ENCODE data around the gene SLC6A6. TPM values are rescaled to one million over a fixed set of nuclear protein-coding genes. Genes with fewer than 3 reads are reported as not detected.

The SLC6A6 gene
- total RNA-seq, result 10 to 100 TPM; 15.4 to 37.6 (median 20.9) TPM

- peaks cover 0 to 51% (median 26%) of the 10 kb centered on the region in 3 donors for H3K4me1 ChIP-seq
- H3K27me3 ChIP-seq, result no peaks in the 10 kb centered on the region
- no peaks in the 10 kb centered on the region for H3K36me3 ChIP-seq
- no peaks in the 10 kb centered on the region for H3K9me3 ChIP-seq
- TF ChIP-seq, protein P1, sequence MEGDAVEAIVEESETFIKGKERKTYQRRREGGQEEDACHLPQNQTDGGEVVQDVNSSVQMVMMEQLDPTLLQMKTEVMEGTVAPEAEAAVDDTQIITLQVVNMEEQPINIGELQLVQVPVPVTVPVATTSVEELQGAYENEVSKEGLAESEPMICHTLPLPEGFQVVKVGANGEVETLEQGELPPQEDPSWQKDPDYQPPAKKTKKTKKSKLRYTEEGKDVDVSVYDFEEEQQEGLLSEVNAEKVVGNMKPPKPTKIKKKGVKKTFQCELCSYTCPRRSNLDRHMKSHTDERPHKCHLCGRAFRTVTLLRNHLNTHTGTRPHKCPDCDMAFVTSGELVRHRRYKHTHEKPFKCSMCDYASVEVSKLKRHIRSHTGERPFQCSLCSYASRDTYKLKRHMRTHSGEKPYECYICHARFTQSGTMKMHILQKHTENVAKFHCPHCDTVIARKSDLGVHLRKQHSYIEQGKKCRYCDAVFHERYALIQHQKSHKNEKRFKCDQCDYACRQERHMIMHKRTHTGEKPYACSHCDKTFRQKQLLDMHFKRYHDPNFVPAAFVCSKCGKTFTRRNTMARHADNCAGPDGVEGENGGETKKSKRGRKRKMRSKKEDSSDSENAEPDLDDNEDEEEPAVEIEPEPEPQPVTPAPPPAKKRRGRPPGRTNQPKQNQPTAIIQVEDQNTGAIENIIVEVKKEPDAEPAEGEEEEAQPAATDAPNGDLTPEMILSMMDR (IDR thresholded peaks at IDR 0.05), result peak in 3 of 4 experiments; percentile 59 to 69 (median 62)
- TF ChIP-seq EP300 (IDR thresholded peaks at IDR 0.05), result no peak
- peak; percentile 62 for TF ChIP-seq POLR2AphosphoS5 (IDR thresholded peaks at IDR 0.05)
- TF ChIP-seq POLR2A (IDR thresholded peaks at IDR 0.05), result peak; percentile 41 to 59
- WGBS, 2 donors (ENCODE audit: low coverage in 1 of 2), result no CpG with 5 or more reads among the region's 59 CpGs
- ATAC-seq, result peak; percentile 88
- peak within 1 kb of the TSS; percentile 44 to 80 for H3K4me3 ChIP-seq
- peak within 1 kb of the TSS; percentile 51 to 96 (median 92) for H3K27ac ChIP-seq
Observed at GRCh38 chr3:14402304-14402811, at the start of gene SLC6A6. Gene SLC6A6, plus strand, starts transcription at chr3:14402606. Its CDS starts 41,029 bp downstream, at chr3:14443635.

DNA sequence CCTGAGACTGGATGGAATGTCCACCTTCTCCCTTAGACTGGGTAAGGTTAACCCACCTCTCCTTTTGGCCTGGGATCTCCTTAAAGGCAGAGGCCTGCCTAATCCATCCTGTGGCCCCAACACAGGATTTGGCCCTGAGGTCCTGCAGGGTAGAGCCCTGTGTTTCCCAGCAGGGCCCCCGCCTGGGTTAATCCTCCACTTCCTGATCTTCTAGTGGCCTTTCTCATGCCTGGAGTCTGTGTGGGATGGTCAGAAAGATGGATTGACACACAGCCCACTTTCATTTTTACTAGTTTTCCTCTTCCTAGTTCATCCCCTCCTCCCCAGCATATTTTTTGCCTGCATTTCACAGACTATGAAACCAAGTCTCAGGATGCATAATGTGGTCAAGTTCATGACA is 48.9 kb upstream of the SLC6A6 start:
- 100% methylated on average over 1 of the region's 1 CpG; no CpG with 5 or more reads in 1 of the 2 donors for whole genome bisulfite sequencing, 2 donors (ENCODE audit: low coverage in 1 of 2)

GRCh38 chr3:14357463-14357862 is 44.9 kb upstream of the SLC6A6 start:
- H3K27ac ChIP-seq, result peak overlapping the region in 1 of 4 donors; percentile 69
- no peak for ATAC-seq
- WGBS, 2 donors (ENCODE audit: low coverage in 1 of 2), result 20% methylated on average over 1 of the region's 1 CpG; no CpG with 5 or more reads in 1 of the 2 donors
- H3K27me3 ChIP-seq, result no peaks in the 10 kb centered on the region
- H3K4me1 ChIP-seq, result peaks cover 0 to 16% (median 5%) of the 10 kb centered on the region in 3 donors
- no peaks in the 10 kb centered on the region for H3K9me3 ChIP-seq
- TF ChIP-seq POLR2A (IDR thresholded peaks at IDR 0.05), result no peak
- TF ChIP-seq, protein P1 (IDR thresholded peaks at IDR 0.05), result no peak
- no peak for TF ChIP-seq POLR2AphosphoS5 (IDR thresholded peaks at IDR 0.05)
- no peak for TF ChIP-seq EP300 (IDR thresholded peaks at IDR 0.05)
- no peak overlapping the region for H3K4me3 ChIP-seq
- no peaks in the 10 kb centered on the region for H3K36me3 ChIP-seq

More for the DNA sequence above, 48.9 kb upstream of the SLC6A6 start:
- Histone ChIP-seq H3K27me3 (no peaks in the 10 kb centered on the region), H3K4me1 (peaks cover 0 to 8% (median 0%) of the 10 kb centered on the region in 3 donors), H3K27ac (no peak overlapping the region), H3K36me3 (no peaks in the 10 kb centered on the region), H3K9me3 (no peaks in the 10 kb centered on the region), H3K4me3 (no peak overlapping the region)
- TF ChIP-seq EP300 (IDR thresholded peaks at IDR 0.05), result no peak
- no peak for ATAC-seq

DNA sequence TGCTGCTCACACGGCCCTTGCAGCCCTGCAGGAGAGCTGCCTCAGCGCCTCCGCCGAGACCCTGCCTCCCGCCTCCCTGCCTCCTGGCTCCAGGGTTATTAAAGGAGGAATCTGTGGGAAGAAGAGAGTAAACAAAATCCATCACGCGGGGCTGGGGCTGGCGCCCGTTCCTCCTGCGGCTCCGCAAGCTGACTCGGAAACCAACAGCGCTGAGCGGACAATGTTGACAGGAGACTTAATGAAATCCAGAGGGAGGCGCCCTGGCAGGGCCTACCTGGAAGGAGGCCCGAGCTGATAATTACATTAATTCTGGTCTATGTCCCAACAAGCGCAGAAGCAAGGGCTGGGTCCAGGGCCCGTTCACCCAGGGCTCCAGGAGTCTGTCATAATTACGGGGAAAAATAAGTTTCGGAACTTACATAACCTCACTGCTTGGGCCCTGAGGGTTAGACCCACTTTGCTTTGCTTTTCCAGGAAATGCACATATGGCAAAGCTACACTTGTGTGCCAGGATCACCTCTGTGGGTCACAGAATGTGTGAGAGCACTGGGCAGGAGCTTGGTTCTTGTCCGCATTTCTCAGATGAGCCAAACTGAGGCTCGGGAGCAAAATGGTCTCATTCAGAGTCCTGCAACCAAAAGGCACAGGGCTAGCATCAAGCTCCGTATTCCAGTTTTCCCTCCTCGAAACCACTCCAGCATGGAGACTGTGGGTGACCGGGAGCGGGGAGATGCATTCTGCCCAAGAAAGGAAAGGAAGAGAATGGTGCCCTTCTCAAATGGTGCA is 43.8 kb upstream of the SLC6A6 start:
- Histone ChIP-seq H3K36me3 (no peaks in the 10 kb centered on the region), H3K4me1 (peaks cover 0 to 16% (median 5%) of the 10 kb centered on the region in 3 donors), H3K9me3 (no peaks in the 10 kb centered on the region), H3K27me3 (no peaks in the 10 kb centered on the region), H3K27ac (peak overlapping the region in 3 of 4 donors; percentile 46 to 69 (median 60)), H3K4me3 (no peak overlapping the region)
- peak; percentile 87 for ATAC-seq
- 26 to 47% methylated on average over 6 to 16 of the region's 26 CpGs for WGBS, 2 donors (ENCODE audit: low coverage in 1 of 2)
- TF ChIP-seq EP300 (IDR thresholded peaks at IDR 0.05), result no peak
- TF ChIP-seq POLR2AphosphoS5 (IDR thresholded peaks at IDR 0.05), result peak; percentile 83
- TF ChIP-seq POLR2A (IDR thresholded peaks at IDR 0.05), result no peak
- TF ChIP-seq, protein P1 (IDR thresholded peaks at IDR 0.05), result no peak

DNA sequence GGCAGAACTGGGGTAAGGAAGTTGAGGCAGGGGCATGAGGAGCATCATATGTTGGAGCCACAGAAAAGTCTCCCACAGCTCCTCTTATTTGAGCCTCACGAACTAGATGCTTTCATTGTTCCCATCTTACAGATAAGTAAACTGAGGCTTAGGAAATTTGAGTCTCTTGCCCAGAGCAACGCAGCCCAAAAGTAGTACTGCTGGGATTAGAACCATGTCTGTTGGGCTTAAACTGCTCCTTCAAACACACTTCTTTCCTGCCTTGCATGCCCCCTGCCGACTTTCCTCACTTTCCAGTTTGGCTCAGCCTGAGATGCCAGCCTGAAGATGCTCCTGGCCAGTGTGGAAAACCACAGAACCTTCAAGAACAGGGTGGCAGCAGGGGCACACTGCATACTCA is 43.1 kb upstream of the SLC6A6 start:
- Histone ChIP-seq H3K27ac (no peak overlapping the region), H3K36me3 (no peaks in the 10 kb centered on the region), H3K4me3 (no peak overlapping the region), H3K4me1 (peaks cover 0 to 16% (median 5%) of the 10 kb centered on the region in 3 donors), H3K27me3 (no peaks in the 10 kb centered on the region), H3K9me3 (no peaks in the 10 kb centered on the region)
- TF ChIP-seq, protein P1 (IDR thresholded peaks at IDR 0.05), result no peak
- TF ChIP-seq EP300 (IDR thresholded peaks at IDR 0.05) (no peak), POLR2A (IDR thresholded peaks at IDR 0.05) (no peak), POLR2AphosphoS5 (IDR thresholded peaks at IDR 0.05) (no peak)
- no peak for ATAC-seq
- WGBS, 2 donors (ENCODE audit: low coverage in 1 of 2), result 71 to 80% methylated on average over 2 of the region's 3 CpGs

All from gastroesophageal sphincter (tissue), 4 donors.